Measurements from ENCODE around the gene TSEN2. TPM values are rescaled to one million over a fixed set of nuclear protein-coding genes. Genes with fewer than 3 reads are reported as not detected.

The TSEN2 gene
- total and polyA plus RNA-seq, 2 of the 13 experiments (the other 11 are each of a cell fraction or from before 2014, with no cell fraction given), result 11.0 to 17.3 TPM

- TF ChIP-seq ZNF350 (CRISPR knock-in tag; IDR thresholded peaks at IDR 0.05; ENCODE audit: borderline replicate concordance, low read depth), result no peak; the same call in 1 of the 2 replicates
- TF ChIP-seq TIGD3 (CRISPR knock-in tag; IDR thresholded peaks at IDR 0.05; ENCODE audit: borderline replicate concordance), result no peak
- no peak for TF ChIP-seq MLXIP (CRISPR knock-in tag; IDR thresholded peaks at IDR 0.05; ENCODE audit: borderline replicate concordance)
- peak; percentile 68; the same call in 1 of the 2 replicates for TF ChIP-seq SPEN (CRISPR knock-in tag; IDR thresholded peaks at IDR 0.05; ENCODE audit: low read depth)
- no peak for TF ChIP-seq SOX6 (IDR thresholded peaks at IDR 0.05)
- peak; percentile 44; the same call in 1 of the 2 replicates for TF ChIP-seq SOX6 (CRISPR knock-in tag; IDR thresholded peaks at IDR 0.05)
- TF ChIP-seq RELA (CRISPR knock-in tag; IDR thresholded peaks at IDR 0.05), result no peak
- peak; percentile 34; the same call in 1 of the 2 replicates for TF ChIP-seq MXD3 (CRISPR knock-in tag; IDR thresholded peaks at IDR 0.05)
- peak; percentile 59; the same call in 1 of the 2 replicates for TF ChIP-seq ZNF280D (CRISPR knock-in tag; IDR thresholded peaks at IDR 0.05)
- no peak for TF ChIP-seq ZSCAN21 (CRISPR knock-in tag; IDR thresholded peaks at IDR 0.05; ENCODE audit: borderline replicate concordance)
- peak; percentile 72; the same call in 1 of the 2 replicates for TF ChIP-seq FOXA3 (CRISPR knock-in tag; IDR thresholded peaks at IDR 0.05)
- no peak; the same call in 1 of the 2 replicates for TF ChIP-seq ZFP91 (CRISPR knock-in tag; IDR thresholded peaks at IDR 0.05; ENCODE audit: borderline replicate concordance)
- no peak for TF ChIP-seq PAF1 (CRISPR knock-in tag; IDR thresholded peaks at IDR 0.05)
- TF ChIP-seq ISL2 (CRISPR knock-in tag; IDR thresholded peaks at IDR 0.05), result no peak
- TF ChIP-seq ZFP36 (IDR thresholded peaks at IDR 0.05; ENCODE audit: borderline replicate concordance, low read depth, low read length, partially characterized antibody), result no peak
- TF ChIP-seq MAX (IDR thresholded peaks at IDR 0.05), result peak; percentile 56
- TF ChIP-seq ZMYM4 (CRISPR knock-in tag; IDR thresholded peaks at IDR 0.05), result 0 out of 2 replicates have a peak, but pooled peaks have one; percentile 48
- TF ChIP-seq ZNF10 (CRISPR knock-in tag; IDR thresholded peaks at IDR 0.05; ENCODE audit: borderline replicate concordance, low read depth), result no peak
- TF ChIP-seq HDAC1 (CRISPR knock-in tag; IDR thresholded peaks at IDR 0.05), result peak; percentile 72
Measured at GRCh38 chr3:12462159-12462947, 21.9 kb upstream of the TSEN2 start (continued).
